ENCODE data around the gene MYLK3.

- TF ChIP-seq CTCF (conservative IDR thresholded peaks at IDR 0.05; ENCODE audit: low read depth, low read length) (no peak), POLR2A (IDR thresholded peaks at IDR 0.05; ENCODE audit: low read depth, low read length) (no peak), NFE2L2 (IDR thresholded peaks at IDR 0.05; ENCODE audit: low read depth, low read length) (no peak), RFX5 (IDR thresholded peaks at IDR 0.05; ENCODE audit: low read depth, low read length) (no peak), BHLHE40 (IDR thresholded peaks at IDR 0.05; ENCODE audit: low read depth, low read length) (no peak), USF2 (IDR thresholded peaks at IDR 0.05; ENCODE audit: low read depth, low read length) (no peak), CEBPB (IDR thresholded peaks at IDR 0.05; ENCODE audit: low read depth, low read length) (no peak), FOS (IDR thresholded peaks at IDR 0.05; ENCODE audit: low read depth, low read length) (no peak), ELK1 (IDR thresholded peaks at IDR 0.05; ENCODE audit: borderline replicate concordance, low read depth, low read length) (no peak), MAFK (IDR thresholded peaks at IDR 0.05; ENCODE audit: low read depth, low read length) (no peak), SMC3 (IDR thresholded peaks at IDR 0.05; ENCODE audit: low read depth, low read length) (no peak), MXI1 (IDR thresholded peaks at IDR 0.05; ENCODE audit: borderline replicate concordance, low read depth, low read length) (no peak), MAZ (IDR thresholded peaks at IDR 0.05; ENCODE audit: borderline replicate concordance, low read depth, low read length) (no peak), RAD21 (IDR thresholded peaks at IDR 0.05; ENCODE audit: low read length) (no peak)
These were observed 48.1 kb downstream of the MYLK3 start for GRCh38 chr16:46700048-46700447.
